Measurements from ENCODE around the gene ABHD2. TPM values are rescaled to one million over a fixed set of nuclear protein-coding genes. Genes with fewer than 3 reads are reported as not detected.

ABHD2 gene
- total RNA-seq, 6 experiments from 2014 or later, result 43.1 to 63.5 (median 51.8) TPM

DNA sequence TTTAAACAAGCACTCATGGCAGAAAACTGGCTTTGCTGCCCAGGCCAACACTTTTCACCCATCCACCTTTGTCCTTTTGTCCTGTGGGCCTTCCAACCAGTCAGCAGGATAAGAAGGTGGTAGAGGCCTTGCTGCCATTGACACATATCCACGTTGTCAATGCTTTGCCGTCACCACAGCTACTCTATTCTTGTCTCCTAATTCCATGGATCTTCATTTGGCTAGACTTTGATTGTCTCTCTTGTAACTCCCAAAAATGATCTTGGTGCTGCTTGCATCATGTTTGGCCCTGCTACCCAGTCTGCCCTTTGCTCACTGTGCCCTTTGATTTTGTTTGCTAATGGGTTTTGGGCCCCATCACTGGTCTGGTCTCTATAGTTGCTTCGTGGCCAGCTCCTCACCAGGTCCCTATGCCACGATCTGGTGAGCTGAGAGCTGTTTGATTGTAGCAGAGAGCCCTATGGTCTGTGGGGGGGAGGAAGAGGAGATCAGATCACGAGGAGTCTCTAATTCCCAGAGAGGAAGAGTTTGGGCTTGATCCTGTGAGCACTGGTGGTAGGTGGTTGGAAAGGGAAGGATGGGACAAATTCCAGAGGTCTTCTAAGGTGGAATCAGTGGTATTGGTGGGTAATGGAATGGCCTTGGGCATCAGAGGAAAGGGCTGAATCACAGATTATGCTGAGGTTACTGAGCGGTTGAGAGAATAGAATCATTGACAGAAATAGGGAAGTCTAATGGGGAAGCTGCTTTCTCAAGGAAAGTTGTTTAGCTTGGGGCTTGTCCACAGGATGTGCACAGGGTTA is 40.3 kb downstream of the ABHD2 start:
- no peak overlapping the region for H3K27ac Mint-ChIP-seq

DNA sequence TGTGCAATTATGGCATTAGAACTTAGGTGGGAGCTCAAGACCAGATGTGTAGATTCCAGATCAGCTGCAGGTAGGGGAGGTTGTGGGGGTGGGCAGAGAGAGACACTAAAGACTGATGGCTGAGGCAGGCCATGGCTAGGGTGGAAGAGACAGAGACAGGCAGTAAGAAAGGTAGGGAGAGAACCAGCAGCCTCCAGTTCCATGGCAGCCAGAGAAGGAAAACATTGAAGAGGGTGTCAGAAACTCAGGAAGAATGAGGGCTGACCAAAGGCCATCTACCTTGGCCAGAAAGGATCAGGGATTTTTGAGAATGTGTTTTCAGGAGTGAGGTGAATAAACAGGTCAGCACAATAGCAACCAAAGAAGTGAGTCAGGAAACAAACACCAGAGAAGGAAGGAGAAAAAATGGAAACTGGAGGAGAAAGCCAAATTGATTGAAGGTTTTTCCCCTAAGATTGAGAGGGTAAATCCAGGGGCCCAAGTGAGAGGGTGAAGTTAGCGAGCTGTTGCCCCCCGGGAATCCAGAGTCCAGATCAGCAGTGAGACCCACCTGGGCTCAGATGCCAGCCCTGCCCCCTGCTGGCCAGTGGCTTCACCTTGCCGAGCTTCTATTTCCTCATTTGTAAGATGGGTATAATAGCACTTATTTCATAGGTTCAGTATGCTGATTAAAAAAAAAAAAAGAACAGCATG is 41.0 kb downstream of the ABHD2 start:
- no peaks in the 10 kb centered on the region for H3K27me3 Mint-ChIP-seq (ENCODE audit: insufficient read depth)
- peaks cover 10% of the 10 kb centered on the region; the same call in 1 of the 2 replicates for H3K36me3 Mint-ChIP-seq (ENCODE audit: low read depth)
- TF ChIP-seq, protein P1, sequence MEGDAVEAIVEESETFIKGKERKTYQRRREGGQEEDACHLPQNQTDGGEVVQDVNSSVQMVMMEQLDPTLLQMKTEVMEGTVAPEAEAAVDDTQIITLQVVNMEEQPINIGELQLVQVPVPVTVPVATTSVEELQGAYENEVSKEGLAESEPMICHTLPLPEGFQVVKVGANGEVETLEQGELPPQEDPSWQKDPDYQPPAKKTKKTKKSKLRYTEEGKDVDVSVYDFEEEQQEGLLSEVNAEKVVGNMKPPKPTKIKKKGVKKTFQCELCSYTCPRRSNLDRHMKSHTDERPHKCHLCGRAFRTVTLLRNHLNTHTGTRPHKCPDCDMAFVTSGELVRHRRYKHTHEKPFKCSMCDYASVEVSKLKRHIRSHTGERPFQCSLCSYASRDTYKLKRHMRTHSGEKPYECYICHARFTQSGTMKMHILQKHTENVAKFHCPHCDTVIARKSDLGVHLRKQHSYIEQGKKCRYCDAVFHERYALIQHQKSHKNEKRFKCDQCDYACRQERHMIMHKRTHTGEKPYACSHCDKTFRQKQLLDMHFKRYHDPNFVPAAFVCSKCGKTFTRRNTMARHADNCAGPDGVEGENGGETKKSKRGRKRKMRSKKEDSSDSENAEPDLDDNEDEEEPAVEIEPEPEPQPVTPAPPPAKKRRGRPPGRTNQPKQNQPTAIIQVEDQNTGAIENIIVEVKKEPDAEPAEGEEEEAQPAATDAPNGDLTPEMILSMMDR (IDR thresholded peaks at IDR 0.05), result peak; percentile 92
- no peaks in the 10 kb centered on the region for H3K9me3 Mint-ChIP-seq
- H3K4me3 Mint-ChIP-seq, result no peak overlapping the region
- DNase-seq, result no peak
- H3K4me1 Mint-ChIP-seq (ENCODE audit: low read depth), result peaks cover 9% of the 10 kb centered on the region
- H3K27ac Mint-ChIP-seq, result no peak overlapping the region

More for the DNA sequence above, 40.3 kb downstream of the ABHD2 start:
- H3K4me3 Mint-ChIP-seq, result no peak overlapping the region
- peaks cover 15% of the 10 kb centered on the region for H3K4me1 Mint-ChIP-seq (ENCODE audit: low read depth)
- peaks cover 10% of the 10 kb centered on the region; the same call in 1 of the 2 replicates for H3K36me3 Mint-ChIP-seq (ENCODE audit: low read depth)
- no peaks in the 10 kb centered on the region for H3K27me3 Mint-ChIP-seq (ENCODE audit: insufficient read depth)
- DNase-seq, result no peak
- TF ChIP-seq, protein P1 (IDR thresholded peaks at IDR 0.05), result no peak
- H3K9me3 Mint-ChIP-seq, result no peaks in the 10 kb centered on the region

DNA sequence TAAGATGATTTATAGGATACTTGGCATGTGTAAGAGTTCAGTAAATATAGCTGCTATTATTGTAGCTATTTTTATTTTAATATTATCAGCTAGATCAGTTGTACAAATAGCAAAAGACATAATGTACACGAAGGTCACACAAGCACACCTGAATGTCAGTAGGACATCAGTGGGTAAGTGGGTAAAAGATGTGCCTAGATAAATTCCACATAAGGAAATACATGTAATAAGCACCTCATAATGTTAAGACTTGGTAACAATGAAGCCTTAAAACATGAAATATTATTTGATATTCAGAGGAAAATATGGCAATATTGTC is 41.5 kb downstream of the ABHD2 start:
- H3K9me3 Mint-ChIP-seq, result no peaks in the 10 kb centered on the region
- peaks cover 9% of the 10 kb centered on the region for H3K4me1 Mint-ChIP-seq (ENCODE audit: low read depth)
- no peak overlapping the region for H3K27ac Mint-ChIP-seq
- H3K4me3 Mint-ChIP-seq, result no peak overlapping the region
- no peaks in the 10 kb centered on the region for H3K27me3 Mint-ChIP-seq (ENCODE audit: insufficient read depth)
- peaks cover 10% of the 10 kb centered on the region; the same call in 1 of the 2 replicates for H3K36me3 Mint-ChIP-seq (ENCODE audit: low read depth)
- no peak for DNase-seq
- TF ChIP-seq, protein P1 (IDR thresholded peaks at IDR 0.05), result peak; percentile 33

DNA sequence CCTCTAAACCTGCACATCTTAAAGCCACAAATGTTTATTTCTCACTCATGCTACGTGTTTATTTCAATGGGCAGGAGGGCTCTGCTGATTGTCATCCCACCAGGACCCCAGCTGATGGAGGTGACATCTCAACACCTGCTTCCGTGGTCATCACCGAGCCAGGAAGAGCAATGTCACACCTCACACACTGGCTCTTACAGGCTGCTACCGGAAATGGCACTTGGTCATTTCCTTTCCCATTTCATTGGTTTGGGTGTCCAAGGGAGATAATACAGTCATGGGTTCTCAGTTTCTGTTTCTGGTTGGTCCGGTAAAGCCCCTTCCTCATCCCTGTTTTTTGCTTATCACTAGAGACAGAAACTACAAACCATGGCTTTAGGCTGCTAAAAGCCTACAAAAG is 41.9 kb downstream of the ABHD2 start:
- no peak for DNase-seq

DNA sequence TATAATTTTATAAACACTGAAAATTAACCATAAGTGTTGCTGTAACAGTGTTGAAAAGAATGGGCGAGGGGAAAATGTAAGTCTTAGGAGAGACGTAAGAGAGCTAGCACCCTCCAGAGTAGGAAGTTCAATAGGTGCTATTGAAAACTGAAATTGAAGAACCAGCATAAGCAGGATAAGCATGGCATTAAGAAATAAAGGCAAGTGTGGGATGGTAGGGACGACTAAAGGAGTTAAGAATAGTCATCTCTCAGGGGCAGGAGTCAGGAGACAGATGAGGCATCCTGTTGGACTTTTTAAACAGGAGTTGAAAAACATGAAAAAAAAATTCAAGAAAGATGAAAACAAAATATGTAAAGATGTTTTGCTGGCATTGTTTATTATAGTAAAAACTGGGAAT is 43.5 kb downstream of the ABHD2 start:
- H3K27ac Mint-ChIP-seq, result no peak overlapping the region; the same call in 1 of the 2 replicates
- no peaks in the 10 kb centered on the region for H3K9me3 Mint-ChIP-seq
- no peak overlapping the region for H3K4me3 Mint-ChIP-seq
- H3K4me1 Mint-ChIP-seq (ENCODE audit: low read depth), result peaks cover 21% of the 10 kb centered on the region
- no peaks in the 10 kb centered on the region for H3K27me3 Mint-ChIP-seq (ENCODE audit: insufficient read depth)
- H3K36me3 Mint-ChIP-seq (ENCODE audit: low read depth), result no peaks in the 10 kb centered on the region; the same call in 1 of the 2 replicates
- TF ChIP-seq, protein P1 (IDR thresholded peaks at IDR 0.05), result no peak
- no peak for DNase-seq

More for the DNA sequence above, 41.9 kb downstream of the ABHD2 start:
- no peaks in the 10 kb centered on the region for H3K9me3 Mint-ChIP-seq
- TF ChIP-seq, protein P1 (IDR thresholded peaks at IDR 0.05), result no peak
- H3K36me3 Mint-ChIP-seq (ENCODE audit: low read depth), result peaks cover 10% of the 10 kb centered on the region; the same call in 1 of the 2 replicates
- peaks cover 9% of the 10 kb centered on the region for H3K4me1 Mint-ChIP-seq (ENCODE audit: low read depth)
- no peak overlapping the region for H3K27ac Mint-ChIP-seq
- H3K4me3 Mint-ChIP-seq, result no peak overlapping the region
- no peaks in the 10 kb centered on the region for H3K27me3 Mint-ChIP-seq (ENCODE audit: insufficient read depth)

Measured in HFFc6 (cell line).